Measurements from ENCODE around the gene C11orf97.
A peak's percentile ranks its signal among the peaks of the same experiment; 100 is the strongest.
"Not testable (repeated sequence)": the region's sequence is repeated elsewhere in the genome, so short reads cannot be mapped to it uniquely, and the experiment has no call there.

The C11orf97 gene

DNA sequence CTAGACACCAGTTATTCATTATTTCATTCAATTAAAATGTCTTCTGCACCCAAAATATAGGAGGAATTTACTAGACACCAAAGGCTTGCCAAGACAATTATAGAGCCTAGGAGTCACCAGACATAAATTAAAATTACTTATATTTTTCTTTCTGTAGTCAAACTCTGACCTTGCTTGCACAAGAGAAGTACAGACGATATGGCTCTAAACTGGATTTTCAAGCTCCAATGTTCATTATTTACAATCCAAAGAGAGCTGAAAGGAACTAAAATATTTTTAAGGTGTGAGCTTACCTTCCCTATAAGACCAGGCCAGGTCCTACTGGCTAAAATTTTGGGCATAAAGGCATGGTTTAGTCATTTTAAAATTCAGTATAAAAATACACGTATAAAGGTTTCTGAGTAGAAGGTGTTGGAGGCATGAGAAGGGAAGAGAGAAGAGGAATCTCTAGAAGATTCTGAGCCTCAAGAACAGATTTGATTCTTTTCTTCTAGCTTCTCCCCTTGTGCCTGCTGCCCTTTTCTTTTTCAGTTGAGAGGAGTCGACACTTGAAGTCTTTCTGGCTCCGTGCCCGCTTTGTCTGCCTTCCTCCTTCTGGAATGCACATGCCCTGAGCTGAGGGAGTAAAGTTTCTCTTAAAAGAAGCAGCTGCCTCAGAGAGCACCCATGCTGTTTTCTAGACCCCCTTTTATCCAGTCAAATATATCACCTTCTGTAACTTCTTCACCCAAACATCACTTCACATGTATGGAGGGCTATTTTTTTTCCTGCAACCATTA is 13.5 kb downstream of the C11orf97 start:
- DNase-seq (ENCODE audit: low read depth in 2 of 2): no peak

DNA sequence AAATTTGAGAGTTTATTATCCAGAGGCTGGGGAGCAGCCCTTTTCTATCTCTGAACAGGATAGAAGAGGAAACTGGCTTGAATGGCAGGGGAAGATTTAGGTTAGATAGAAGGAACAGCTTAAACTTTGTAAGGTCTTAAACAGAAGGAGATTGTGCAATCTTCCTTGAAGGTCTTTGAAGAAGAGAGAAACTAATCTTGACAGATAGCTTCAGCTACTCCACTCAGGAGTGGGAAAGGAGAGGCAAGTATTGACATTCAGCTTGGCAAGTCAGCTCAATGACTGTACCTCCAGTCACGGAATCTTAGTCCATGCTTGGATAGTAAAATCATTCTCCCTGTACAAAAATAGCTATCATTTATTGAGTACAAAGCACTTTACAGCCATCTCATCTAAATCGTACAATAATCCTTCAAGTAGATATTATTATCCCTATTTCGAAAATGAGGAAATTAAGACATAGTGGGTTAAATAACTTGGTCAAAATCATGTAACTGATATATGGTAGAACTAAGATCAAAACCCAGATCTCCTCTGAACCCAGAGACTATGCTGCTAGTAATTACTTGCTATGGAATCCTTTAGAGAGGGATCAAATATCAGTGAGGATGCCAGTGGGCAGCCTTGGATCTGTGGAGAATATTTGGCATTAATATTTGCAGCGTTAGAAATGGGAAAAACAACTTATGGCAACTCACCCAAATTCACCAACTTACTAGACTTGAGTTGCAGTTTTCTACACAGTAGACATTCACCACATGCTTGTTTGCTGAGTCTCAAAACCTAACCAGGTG is 14.6 kb downstream of the C11orf97 start:
- no peak for DNase-seq (ENCODE audit: low read depth in 2 of 2)

DNA sequence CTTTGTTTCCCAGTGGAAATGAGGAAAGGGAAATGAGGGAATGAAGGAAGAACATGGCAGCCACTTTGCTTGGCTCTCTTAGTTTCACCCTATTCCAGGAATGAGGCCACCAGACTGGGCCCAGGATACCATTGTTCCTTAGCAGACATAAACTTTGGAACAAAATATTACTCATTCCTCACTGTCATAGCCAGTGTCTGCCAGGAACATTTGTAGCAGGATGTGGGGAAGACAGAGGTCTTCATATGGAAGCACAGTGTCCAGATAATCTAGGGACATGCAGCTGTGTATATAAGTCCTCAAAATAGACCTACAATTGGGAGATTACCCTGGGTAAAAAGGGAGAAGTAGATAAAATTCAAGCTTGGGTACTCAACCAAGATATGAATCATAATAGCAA is 16.3 kb downstream of the C11orf97 start:
- no peak for DNase-seq (ENCODE audit: low read depth in 2 of 2)

DNA sequence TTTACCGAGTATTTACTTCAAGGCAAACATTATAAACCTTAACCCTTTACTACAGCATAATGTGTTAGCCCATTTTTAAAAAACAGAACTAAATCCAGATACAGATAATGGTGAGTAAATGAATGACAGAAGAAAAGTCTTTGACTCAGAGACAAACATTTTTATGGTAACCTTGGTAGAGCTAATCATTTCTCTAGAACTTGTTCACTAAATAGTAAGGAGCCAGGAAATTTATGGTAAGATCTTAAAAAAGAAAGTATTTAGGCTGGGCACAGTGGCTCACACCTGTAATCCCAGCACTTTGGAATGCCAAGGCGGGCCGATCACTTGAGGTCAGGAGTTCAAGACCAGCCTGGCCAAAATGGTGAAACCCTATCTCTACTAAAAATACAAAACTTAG is 19.9 kb downstream of the C11orf97 start:
- DNase-seq (ENCODE audit: low read depth in 2 of 2): no peak

DNA sequence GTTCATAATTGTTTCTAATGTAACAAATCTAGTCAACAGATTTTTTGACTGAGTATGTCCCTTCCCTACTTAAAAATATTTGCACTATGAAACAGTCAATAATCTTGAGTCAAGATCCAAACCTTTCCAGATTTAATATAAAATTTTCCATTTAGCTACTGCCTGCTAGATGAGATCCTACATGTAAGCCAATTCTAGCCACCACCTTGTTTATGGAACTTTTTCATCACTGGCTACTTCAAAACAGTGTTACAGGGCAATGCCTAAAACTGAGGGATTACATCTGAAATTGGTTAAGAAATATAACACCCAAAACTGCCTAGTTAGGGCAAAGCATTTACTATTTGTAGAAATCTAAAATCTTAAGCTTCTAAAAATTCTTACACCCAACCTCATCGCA is 20.9 kb downstream of the C11orf97 start:
- no peak for DNase-seq (ENCODE audit: low read depth in 2 of 2)

DNA sequence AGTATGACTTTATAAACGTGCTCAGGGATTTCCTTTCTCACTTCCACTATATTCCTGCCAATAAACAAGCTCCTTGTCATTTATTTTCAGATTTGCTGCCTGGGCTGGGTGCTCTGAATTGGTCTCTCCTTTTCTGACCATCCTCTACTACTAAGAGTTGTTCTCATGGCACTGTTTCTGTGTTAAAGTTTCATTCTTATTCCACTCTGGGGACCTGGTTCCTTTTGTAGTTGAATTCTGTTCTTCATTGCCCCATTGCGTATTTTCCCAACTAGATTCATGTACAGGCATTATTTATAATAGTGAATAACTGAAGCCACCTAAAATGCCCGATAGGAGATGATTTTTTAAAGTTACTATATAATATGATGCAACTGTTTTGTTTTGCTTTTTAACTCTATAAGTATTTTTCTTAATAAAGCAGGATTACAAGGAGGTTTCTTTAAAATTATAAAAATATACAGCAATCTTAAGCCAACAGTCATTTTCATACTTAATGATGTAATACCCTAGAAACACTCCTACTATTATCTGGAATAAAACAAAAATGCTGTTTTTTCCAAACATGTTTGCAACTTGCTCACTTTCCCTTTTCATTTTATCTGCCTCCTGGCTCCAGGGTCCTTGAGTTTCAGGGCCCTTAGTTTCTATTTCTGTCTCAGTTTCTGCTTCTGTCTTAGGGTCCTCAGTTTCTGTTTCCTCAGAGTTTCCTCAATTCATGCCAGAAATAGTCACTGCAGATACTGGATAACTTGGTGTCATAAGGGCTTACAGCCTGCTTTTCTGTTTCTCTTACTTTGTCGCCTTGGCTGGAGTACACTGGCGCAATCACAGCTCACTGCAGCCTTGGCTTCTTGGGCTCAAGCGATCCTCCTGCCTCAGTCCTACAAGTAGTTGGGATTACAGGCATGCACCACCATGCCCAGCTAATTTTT is 21.7 kb downstream of the C11orf97 start:
- DNase-seq (ENCODE audit: low read depth in 2 of 2): no peak

DNA sequence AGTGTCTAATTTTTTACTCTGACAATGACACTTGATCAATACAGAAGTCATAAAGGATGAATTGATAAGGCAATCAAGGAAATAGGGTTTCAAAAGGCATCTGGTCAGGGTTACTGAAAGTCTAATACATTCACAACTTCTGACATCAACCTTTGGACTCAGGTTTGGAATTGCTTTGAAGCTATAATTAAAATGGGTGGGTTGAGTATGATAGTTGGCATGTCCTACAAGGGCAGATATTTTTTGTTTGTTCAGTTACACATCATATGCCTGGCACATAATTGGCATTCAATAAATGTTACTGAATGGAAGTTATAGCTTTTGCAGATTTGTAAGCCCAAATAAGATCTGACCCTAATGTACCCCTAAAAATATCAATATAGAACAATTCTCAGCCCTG is 24.1 kb downstream of the C11orf97 start:
- DNase-seq (ENCODE audit: low read depth in 2 of 2): no peak

DNA sequence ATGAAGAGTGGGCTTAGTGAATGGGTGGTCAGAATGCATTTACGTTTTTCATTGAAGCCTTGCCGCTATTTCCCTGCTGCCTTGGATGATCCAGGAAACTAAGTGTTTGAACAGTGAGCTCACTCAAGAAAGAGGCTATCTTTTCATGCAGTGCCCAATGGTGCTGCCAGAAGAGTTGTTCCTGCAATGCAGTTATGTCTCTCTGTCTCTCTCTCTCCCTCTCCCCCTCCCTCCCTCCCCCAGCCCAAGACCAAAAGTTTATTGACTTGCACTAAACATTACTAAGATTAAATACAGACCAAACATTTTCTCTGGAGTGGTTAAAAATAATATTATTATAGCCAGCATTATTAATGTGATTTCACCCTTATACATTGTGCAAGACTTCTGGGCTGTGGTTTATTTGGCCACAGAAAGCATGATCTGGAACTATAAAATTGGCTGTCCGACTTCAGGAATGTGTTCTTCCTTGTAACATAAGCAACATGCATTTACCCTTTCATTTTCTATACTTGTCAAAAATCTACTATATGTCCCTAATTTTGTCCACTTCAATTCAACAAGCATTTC is 24.9 kb downstream of the C11orf97 start:
- DNase-seq (ENCODE audit: low read depth in 2 of 2): no peak

DNA sequence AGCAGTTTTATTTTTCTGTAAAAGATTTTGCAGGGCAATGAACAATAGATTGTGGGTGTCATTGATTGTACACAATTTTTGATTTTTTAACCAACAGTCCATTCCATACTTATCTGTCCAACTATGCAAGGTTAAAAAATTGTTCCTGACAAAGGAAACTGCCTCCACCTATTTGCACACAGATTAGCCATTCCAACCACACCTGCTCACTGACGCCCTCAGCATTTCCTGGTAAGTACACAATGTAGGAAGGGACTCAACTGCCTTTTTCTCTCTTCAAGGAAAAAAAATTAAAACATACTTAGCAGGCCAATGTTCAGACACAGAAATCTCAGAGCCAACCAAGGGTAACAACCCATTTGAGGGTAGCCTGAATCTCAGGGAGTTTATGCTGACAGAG is 27.2 kb downstream of the C11orf97 start:
- DNase-seq (ENCODE audit: low read depth in 2 of 2): no peak

DNA sequence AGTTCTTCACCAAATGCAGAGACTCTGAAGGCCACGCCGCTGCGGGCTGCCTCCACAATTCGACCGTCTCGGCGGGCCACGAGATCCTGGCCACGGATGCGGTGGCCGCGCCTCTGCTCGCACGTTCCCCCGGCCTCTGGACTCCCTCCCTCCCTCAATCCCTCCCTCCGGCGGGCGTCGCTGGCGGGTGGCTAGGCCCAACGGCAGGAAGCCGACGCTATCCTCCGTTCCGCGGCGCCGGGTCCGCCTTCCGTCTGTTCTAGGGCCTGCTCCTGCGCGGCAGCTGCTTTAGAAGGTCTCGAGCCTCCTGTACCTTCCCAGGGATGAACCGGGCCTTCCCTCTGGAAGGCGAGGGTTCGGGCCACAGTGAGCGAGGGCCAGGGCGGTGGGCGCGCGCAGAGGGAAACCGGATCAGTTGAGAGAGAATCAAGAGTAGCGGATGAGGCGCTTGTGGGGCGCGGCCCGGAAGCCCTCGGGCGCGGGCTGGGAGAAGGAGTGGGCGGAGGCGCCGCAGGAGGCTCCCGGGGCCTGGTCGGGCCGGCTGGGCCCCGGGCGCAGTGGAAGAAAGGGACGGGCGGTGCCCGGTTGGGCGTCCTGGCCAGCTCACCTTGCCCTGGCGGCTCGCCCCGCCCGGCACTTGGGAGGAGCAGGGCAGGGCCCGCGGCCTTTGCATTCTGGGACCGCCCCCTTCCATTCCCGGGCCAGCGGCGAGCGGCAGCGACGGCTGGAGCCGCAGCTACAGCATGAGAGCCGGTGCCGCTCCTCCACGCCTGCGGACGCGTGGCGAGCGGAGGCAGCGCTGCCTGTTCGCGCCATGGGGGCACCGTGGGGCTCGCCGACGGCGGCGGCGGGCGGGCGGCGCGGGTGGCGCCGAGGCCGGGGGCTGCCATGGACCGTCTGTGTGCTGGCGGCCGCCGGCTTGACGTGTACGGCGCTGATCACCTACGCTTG is 31.7 kb downstream of the C11orf97 start, which contains the start of gene FUT4:
Gene FUT4, plus strand, starts transcription at position 227 of the 951 bp plus-strand sequence. Its CDS starts 213 bp downstream, at position 440.
- DNase-seq (ENCODE audit: low read depth in 2 of 2): peak in 1 of 2 donors; percentile 40

DNA sequence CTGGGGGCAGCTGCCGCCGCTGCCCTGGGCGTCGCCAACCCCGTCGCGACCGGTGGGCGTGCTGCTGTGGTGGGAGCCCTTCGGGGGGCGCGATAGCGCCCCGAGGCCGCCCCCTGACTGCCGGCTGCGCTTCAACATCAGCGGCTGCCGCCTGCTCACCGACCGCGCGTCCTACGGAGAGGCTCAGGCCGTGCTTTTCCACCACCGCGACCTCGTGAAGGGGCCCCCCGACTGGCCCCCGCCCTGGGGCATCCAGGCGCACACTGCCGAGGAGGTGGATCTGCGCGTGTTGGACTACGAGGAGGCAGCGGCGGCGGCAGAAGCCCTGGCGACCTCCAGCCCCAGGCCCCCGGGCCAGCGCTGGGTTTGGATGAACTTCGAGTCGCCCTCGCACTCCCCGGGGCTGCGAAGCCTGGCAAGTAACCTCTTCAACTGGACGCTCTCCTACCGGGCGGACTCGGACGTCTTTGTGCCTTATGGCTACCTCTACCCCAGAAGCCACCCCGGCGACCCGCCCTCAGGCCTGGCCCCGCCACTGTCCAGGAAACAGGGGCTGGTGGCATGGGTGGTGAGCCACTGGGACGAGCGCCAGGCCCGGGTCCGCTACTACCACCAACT is 32.5 kb downstream of the C11orf97 start:
- DNase-seq (ENCODE audit: low read depth in 2 of 2): no peak

DNA sequence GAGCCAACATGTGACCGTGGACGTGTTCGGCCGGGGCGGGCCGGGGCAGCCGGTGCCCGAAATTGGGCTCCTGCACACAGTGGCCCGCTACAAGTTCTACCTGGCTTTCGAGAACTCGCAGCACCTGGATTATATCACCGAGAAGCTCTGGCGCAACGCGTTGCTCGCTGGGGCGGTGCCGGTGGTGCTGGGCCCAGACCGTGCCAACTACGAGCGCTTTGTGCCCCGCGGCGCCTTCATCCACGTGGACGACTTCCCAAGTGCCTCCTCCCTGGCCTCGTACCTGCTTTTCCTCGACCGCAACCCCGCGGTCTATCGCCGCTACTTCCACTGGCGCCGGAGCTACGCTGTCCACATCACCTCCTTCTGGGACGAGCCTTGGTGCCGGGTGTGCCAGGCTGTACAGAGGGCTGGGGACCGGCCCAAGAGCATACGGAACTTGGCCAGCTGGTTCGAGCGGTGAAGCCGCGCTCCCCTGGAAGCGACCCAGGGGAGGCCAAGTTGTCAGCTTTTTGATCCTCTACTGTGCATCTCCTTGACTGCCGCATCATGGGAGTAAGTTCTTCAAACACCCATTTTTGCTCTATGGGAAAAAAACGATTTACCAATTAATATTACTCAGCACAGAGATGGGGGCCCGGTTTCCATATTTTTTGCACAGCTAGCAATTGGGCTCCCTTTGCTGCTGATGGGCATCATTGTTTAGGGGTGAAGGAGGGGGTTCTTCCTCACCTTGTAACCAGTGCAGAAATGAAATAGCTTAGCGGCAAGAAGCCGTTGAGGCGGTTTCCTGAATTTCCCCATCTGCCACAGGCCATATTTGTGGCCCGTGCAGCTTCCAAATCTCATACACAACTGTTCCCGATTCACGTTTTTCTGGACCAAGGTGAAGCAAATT is 33.3 kb downstream of the C11orf97 start:
- DNase-seq (ENCODE audit: low read depth in 2 of 2): no peak

DNA sequence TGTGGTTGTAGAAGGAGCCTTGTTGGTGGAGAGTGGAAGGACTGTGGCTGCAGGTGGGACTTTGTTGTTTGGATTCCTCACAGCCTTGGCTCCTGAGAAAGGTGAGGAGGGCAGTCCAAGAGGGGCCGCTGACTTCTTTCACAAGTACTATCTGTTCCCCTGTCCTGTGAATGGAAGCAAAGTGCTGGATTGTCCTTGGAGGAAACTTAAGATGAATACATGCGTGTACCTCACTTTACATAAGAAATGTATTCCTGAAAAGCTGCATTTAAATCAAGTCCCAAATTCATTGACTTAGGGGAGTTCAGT is 33.9 kb downstream of the C11orf97 start:
- no peak for DNase-seq (ENCODE audit: low read depth in 2 of 2)

DNA sequence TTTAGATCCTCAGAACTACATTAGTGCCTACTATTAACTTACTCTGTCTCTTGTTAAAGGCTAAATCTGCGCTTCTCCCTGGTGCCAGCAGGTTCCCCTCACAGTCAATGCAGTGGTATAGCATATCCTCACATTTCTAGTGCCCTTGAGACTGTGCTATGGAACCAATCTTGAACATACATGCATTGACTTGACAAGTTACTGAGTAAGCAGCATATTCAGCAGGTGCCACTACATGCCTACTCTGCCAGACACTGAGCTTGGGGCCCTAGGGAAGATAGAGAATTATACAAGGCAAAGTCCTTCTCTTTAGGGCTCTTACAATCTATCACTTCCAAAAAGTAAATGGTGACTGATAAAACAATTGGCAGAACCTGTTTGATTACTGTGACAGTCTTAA is 34.6 kb downstream of the C11orf97 start:
- no peak for DNase-seq (ENCODE audit: low read depth in 2 of 2)

DNA sequence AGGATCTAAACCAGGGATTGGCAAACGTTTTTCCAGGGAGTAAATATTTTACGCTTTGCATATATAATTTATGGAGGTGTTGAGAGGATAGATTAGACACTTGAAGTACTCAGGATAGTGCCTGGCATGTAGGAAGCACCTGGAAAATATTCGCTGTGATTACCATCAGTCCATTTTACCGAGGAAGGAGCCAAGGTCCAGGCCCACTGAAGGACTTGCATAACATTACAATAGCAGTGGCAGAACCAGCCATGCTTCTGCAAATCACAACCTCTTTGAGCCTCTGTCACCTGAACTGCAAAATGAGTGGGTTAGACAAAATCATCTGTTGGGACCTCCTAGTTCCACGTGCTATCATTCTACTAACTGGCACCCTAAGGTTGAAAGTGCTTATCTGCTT is 36.9 kb downstream of the C11orf97 start:
- DNase-seq (ENCODE audit: low read depth in 2 of 2): no peak

DNA sequence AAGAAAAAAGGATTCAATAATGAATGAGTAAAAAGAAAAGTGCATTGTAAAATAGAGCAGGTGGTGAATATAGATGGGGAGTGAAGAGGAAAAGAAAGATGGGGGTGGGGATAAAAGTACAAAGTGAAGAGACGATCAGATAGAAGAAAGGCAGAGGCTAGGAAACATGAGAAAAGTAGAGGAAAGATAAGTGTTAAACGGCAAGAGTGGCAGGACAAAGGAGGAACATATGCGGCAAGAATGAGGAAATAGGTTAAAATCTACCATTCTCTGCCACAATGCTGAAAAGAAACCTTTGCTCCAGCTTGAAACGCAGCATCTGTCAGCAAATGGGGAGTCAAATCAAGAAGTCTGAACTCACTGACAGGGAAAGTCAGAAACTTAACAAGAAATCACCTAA is 38.3 kb downstream of the C11orf97 start:
- DNase-seq (ENCODE audit: low read depth in 2 of 2): no peak

DNA sequence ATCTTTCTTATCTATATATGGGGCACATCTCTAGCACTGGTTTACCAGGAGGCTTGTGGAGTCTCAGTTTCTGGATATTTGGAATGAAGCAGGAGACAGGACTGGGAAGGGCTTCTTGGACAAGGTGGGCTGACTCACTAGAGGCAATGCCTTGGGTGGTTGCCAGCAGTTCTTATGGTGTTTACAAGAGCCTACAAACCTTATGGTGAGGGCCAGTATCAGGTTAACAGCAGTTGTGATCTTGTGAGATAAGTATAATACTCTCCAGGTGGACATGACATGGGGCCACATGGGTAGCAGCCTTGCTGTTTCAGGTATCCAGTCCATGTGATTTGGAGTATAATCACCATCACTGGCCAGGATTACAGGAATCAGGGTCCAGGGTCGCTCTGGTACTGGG is 41.7 kb downstream of the C11orf97 start:
- DNase-seq (ENCODE audit: low read depth in 2 of 2): no peak

DNA sequence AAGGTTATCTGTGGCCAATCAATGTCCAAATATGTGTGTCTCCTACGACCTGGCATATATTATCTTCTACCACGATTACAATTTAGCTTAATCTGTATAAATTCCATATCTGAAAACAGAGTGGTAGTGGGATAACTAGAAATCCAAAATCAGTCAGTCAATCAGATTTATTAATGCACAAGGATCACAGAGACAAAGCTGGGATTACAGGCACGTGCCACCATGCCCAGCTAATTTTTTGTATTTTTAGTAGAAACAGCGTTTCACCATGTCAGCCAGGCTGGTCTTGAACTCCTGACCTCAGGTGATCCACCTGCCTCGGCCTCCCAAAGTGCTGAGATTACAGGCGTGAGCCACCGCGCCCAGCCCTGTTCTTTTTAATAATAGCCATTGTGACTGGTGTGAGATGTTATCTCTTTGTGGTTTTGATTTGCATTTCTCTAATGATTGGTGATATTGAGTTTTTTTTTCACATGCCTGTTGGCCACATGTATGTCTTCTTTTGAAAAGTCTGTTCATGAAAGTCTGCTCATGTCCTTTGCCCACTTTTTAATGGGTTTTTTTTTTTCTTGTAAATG is 43.6 kb downstream of the C11orf97 start:
- DNase-seq (ENCODE audit: low read depth in 2 of 2): not testable (repeated sequence)

DNA sequence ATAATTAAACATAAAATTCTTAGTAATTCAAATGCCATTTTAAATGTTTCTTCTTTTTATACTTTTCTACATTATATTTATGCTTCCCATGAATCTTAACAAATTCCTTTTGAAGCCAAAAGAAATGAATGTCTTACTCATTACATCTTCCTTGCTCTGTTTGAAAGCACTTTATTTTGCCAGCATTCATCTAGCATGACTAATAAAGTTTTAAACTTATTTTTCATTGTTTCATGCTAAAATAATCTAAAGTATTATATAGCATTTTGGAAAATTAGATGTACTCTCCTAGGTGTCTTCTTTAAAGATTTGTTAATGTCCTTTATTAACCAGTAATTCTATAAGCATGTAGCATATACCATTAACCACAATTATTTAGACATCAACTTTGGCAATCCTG is 45.2 kb downstream of the C11orf97 start:
- DNase-seq (ENCODE audit: low read depth in 2 of 2): no peak
